Left ventricle myocardium inferior (tissue), 1 donor: ENCODE data around the gene COL3A1. TPM values are rescaled to one million over a fixed set of nuclear protein-coding genes. Genes with fewer than 3 reads are reported as not detected.

Experiments
- DNase-seq: peaks from one replicate; pipeline ENCODE4 v3.0.0-alpha.2; 2020
- H3K27ac ChIP-seq: fragments of 200-600 bp; replicated peaks from 2 replicates; pipeline ENCODE4 v1.8.0; 2021
- H3K27me3 ChIP-seq: fragments of 200-600 bp; 2 replicates; pipeline ENCODE4 v1.8.0; 2021; ENCODE audit warnings: low read depth
- H3K36me3 ChIP-seq: fragments of 200-600 bp; 2 replicates; pipeline ENCODE4 v1.8.0; 2021
- H3K4me1 ChIP-seq: fragments of 200-600 bp; 2 replicates; pipeline ENCODE4 v1.8.0; 2021
- H3K4me3 ChIP-seq: fragments of 200-600 bp; 2 replicates; pipeline ENCODE4 v1.8.0; 2021; ENCODE audit warnings: mild to moderate bottlenecking, moderate library complexity
- H3K9me3 ChIP-seq: fragments of 200-600 bp; replicated peaks from 2 replicates; pipeline ENCODE4 v1.8.0; 2021
- intact Hi-C: fragments of 100-400 bp; cut with micrococcal nuclease; formaldehyde crosslinking; loops from one replicate; pipeline ENCODE4 v1.11.0; 2022
- total RNA-seq: library from RNA; stranded (reverse); fragmentation: NEBNext Ultra II Directional; extraction: Animal tissue kit (Norgen Biotek cat#: 25700); gene quantifications from one replicate; pipeline ENCODE4 v1.2.1, GENCODE V29; 2021
- TF ChIP-seq, protein P1 (sequence below): fragments of 200-600 bp; IDR thresholded peaks from 2 replicates; pipeline ENCODE4 v1.8.0; 2021; ENCODE audit warnings: antibody characterized with exemption, mild to moderate bottlenecking, borderline replicate concordance
- donor health status: DM: no; HTN: yes; CAD: no; lungs with severe emphysema.

Gene COL3A1
- total RNA-seq, 1 donor from 2014 or later: 98.5 TPM

- TF ChIP-seq, protein P1, sequence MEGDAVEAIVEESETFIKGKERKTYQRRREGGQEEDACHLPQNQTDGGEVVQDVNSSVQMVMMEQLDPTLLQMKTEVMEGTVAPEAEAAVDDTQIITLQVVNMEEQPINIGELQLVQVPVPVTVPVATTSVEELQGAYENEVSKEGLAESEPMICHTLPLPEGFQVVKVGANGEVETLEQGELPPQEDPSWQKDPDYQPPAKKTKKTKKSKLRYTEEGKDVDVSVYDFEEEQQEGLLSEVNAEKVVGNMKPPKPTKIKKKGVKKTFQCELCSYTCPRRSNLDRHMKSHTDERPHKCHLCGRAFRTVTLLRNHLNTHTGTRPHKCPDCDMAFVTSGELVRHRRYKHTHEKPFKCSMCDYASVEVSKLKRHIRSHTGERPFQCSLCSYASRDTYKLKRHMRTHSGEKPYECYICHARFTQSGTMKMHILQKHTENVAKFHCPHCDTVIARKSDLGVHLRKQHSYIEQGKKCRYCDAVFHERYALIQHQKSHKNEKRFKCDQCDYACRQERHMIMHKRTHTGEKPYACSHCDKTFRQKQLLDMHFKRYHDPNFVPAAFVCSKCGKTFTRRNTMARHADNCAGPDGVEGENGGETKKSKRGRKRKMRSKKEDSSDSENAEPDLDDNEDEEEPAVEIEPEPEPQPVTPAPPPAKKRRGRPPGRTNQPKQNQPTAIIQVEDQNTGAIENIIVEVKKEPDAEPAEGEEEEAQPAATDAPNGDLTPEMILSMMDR: no peak
- H3K4me3 ChIP-seq: no peak overlapping the region
- no peaks in the 10 kb centered on the region for H3K4me1 ChIP-seq
- no peaks in the 10 kb centered on the region for H3K36me3 ChIP-seq
- H3K9me3 ChIP-seq: no peaks in the 10 kb centered on the region
- no peak for DNase-seq
- peak overlapping the region; percentile 80 for H3K27ac ChIP-seq
- intact Hi-C loops: no loop called here
- H3K27me3 ChIP-seq: no peaks in the 10 kb centered on the region
Observed at GRCh38 chr2:189022492-189022891, 48.3 kb downstream of the COL3A1 start.

DNA sequence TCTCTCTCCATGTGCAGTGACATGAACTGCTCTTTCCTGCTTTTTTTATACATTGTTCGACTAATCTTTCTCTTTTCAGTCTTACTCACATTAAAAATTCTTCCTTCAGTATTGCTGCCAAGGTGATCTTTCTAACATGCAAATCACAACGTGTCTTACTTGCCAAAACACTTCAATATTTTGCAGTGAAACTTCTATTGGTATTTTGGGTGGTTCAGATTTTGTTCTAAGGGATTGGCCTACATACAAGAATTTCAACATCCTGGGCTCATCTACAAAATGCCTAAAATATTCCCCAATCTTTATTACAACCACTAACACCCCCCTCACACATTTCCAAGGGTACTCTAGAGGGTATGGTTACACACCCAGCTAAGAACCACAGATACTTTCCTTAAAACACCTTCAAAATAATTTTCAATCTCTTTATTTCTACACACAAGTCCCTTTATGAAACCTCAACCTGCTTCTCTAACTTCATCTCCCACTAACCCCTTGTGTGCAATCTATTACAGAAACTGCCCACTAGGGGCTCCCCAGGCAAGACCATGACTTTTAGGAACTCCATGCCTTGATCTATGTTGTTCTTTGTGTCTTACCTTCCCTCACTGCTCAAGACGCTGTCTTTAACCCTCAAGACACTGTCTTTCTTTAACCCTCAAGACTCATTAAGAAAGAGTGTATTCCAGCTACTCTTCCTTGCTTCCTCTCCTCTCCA, 50.9 kb downstream of the COL3A1 start:
- intact Hi-C loops: no loop called here
- H3K4me3 ChIP-seq: no peak overlapping the region
- H3K27ac ChIP-seq: peak overlapping the region; percentile 38
- no peaks in the 10 kb centered on the region for H3K4me1 ChIP-seq
- TF ChIP-seq, protein P1: no peak
- H3K36me3 ChIP-seq: no peaks in the 10 kb centered on the region
- no peaks in the 10 kb centered on the region for H3K9me3 ChIP-seq
- no peaks in the 10 kb centered on the region for H3K27me3 ChIP-seq
- no peak for DNase-seq

DNA sequence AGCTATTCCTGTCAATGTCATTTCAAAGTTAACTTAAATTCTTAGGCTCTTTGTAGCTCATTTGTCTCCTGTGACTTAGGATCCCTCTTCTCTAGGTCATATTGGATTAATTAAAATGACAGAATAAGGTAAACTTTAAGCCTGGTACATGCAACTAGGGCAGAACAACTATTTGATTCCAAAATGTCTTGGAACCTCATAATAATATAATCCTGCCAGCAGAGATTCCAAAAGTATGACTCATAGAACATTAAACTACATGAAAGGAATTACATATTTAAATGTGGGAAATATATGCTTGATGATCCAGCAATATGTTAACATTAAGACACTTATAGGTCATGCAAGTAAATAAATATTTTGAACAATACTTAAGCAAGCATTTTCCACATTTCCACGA, 63.3 kb downstream of the COL3A1 start:
- H3K27ac ChIP-seq: no peak overlapping the region
- DNase-seq: no peak
- no peaks in the 10 kb centered on the region for H3K27me3 ChIP-seq
- intact Hi-C loops: no loop called here
- H3K36me3 ChIP-seq: peaks cover 59% of the 10 kb centered on the region
- no peaks in the 10 kb centered on the region for H3K4me1 ChIP-seq
- no peak overlapping the region for H3K4me3 ChIP-seq
- TF ChIP-seq, protein P1: no peak
- H3K9me3 ChIP-seq: no peaks in the 10 kb centered on the region

DNA sequence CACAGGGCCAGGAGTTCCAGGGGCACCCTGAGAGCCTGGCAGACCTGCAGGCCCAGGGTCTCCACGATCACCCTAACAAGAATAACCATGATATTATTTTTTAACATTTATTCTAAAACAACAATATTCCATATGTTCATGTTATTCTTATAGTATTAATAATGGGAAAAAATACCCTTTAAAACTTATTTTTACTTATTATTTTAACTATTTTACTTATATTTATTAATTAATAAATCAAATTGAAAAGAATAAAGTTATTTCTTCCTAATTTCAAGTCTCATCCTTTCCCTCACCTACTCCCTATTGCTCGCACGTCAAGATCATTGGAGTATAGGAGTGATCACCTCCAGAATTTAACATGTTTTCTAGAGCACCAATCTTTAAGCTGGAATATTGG, 71.7 kb downstream of the COL3A1 start:
- Histone ChIP-seq H3K9me3 (no peaks in the 10 kb centered on the region), H3K36me3 (peaks cover 45% of the 10 kb centered on the region), H3K27me3 (no peaks in the 10 kb centered on the region), H3K4me3 (no peak overlapping the region), H3K27ac (no peak overlapping the region), H3K4me1 (no peaks in the 10 kb centered on the region)
- DNase-seq: no peak
- intact Hi-C loops: no loop called here
- TF ChIP-seq, protein P1: no peak

DNA sequence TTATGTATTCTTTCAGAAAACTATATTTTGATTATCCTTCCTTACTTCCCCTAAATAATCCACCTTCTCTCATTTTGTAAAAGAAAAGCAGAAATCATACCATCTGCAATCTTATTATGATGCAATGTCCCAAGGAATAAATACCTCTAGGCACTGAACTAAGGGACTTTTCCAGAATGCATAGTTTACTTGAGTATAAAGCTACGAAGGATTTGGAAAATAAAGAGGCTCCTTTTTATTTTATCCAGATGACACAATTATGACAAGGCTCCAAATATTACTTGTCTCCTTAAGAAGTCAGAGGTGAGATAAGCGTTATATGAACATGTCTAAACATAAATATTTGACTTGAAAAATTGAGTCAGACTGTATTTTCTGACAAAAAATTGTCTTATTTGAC, 72.1 kb downstream of the COL3A1 start:
- intact Hi-C loops: no loop called here
- no peak overlapping the region for H3K27ac ChIP-seq

More for the DNA sequence above, 72.1 kb downstream of the COL3A1 start:
- no peaks in the 10 kb centered on the region for H3K4me1 ChIP-seq
- TF ChIP-seq, protein P1: no peak
- H3K27me3 ChIP-seq: no peaks in the 10 kb centered on the region
- H3K36me3 ChIP-seq: peaks cover 44% of the 10 kb centered on the region
- no peak overlapping the region for H3K4me3 ChIP-seq
- H3K9me3 ChIP-seq: no peaks in the 10 kb centered on the region
- DNase-seq: no peak
